Measurements from ENCODE around the gene TMEM117. TPM values are rescaled to one million over a fixed set of nuclear protein-coding genes. Genes with fewer than 3 reads are reported as not detected.

Gene TMEM117
- total RNA-seq, 1 donor from 2014 or later: 0.80 TPM

- no peak overlapping the region for H3K27ac Mint-ChIP-seq (ENCODE audit: unreplicated experiment)
- DNase-seq (ENCODE audit: low spot score): no peak
- no peaks in the 10 kb centered on the region for H3K9me3 Mint-ChIP-seq (ENCODE audit: unreplicated experiment)
- H3K27me3 Mint-ChIP-seq (ENCODE audit: unreplicated experiment): no peaks in the 10 kb centered on the region
- TF ChIP-seq CTCF (IDR thresholded peaks at IDR 0.05; ENCODE audit: unreplicated experiment): no peak
- no peaks in the 10 kb centered on the region for H3K36me3 Mint-ChIP-seq (ENCODE audit: low read depth, unreplicated experiment)
- H3K4me3 Mint-ChIP-seq (ENCODE audit: unreplicated experiment): no peak overlapping the region
- no peaks in the 10 kb centered on the region for H3K4me1 Mint-ChIP-seq (ENCODE audit: unreplicated experiment)
Measured at GRCh38 chr12:44259890-44260289, 424.0 kb downstream of the TMEM117 start.

- no peak for DNase-seq (ENCODE audit: low spot score)
- no peak overlapping the region for H3K4me3 Mint-ChIP-seq (ENCODE audit: unreplicated experiment)
- no peaks in the 10 kb centered on the region for H3K27me3 Mint-ChIP-seq (ENCODE audit: unreplicated experiment)
- TF ChIP-seq CTCF (IDR thresholded peaks at IDR 0.05; ENCODE audit: unreplicated experiment): no peak
- no peaks in the 10 kb centered on the region for H3K9me3 Mint-ChIP-seq (ENCODE audit: unreplicated experiment)
- no peaks in the 10 kb centered on the region for H3K36me3 Mint-ChIP-seq (ENCODE audit: low read depth, unreplicated experiment)
- no peaks in the 10 kb centered on the region for H3K4me1 Mint-ChIP-seq (ENCODE audit: unreplicated experiment)
- H3K27ac Mint-ChIP-seq (ENCODE audit: unreplicated experiment): no peak overlapping the region
Measured at GRCh38 chr12:44260581-44260980, 424.7 kb downstream of the TMEM117 start.

- Mint-ChIP-seq H3K36me3 (ENCODE audit: low read depth, unreplicated experiment) (no peaks in the 10 kb centered on the region), H3K9me3 (ENCODE audit: unreplicated experiment) (no peaks in the 10 kb centered on the region), H3K27me3 (ENCODE audit: unreplicated experiment) (no peaks in the 10 kb centered on the region), H3K27ac (ENCODE audit: unreplicated experiment) (no peak overlapping the region), H3K4me3 (ENCODE audit: unreplicated experiment) (no peak overlapping the region), H3K4me1 (ENCODE audit: unreplicated experiment) (peaks cover 7% of the 10 kb centered on the region)
- DNase-seq (ENCODE audit: low spot score): no peak
- TF ChIP-seq CTCF (IDR thresholded peaks at IDR 0.05; ENCODE audit: unreplicated experiment): no peak
Measured at GRCh38 chr12:44285321-44285960, 449.6 kb downstream of the TMEM117 start.

- H3K27ac Mint-ChIP-seq (ENCODE audit: unreplicated experiment): no peak overlapping the region
- no peak for DNase-seq (ENCODE audit: low spot score)
- no peaks in the 10 kb centered on the region for H3K27me3 Mint-ChIP-seq (ENCODE audit: unreplicated experiment)
- H3K4me3 Mint-ChIP-seq (ENCODE audit: unreplicated experiment): no peak overlapping the region
- no peaks in the 10 kb centered on the region for H3K36me3 Mint-ChIP-seq (ENCODE audit: low read depth, unreplicated experiment)
- no peak for TF ChIP-seq CTCF (IDR thresholded peaks at IDR 0.05; ENCODE audit: unreplicated experiment)
- no peaks in the 10 kb centered on the region for H3K9me3 Mint-ChIP-seq (ENCODE audit: unreplicated experiment)
- H3K4me1 Mint-ChIP-seq (ENCODE audit: unreplicated experiment): peaks cover 7% of the 10 kb centered on the region
Measured at GRCh38 chr12:44286336-44286735, 450.5 kb downstream of the TMEM117 start.

GRCh38 chr12:44286821-44287505 is 451.1 kb downstream of the TMEM117 start:
- H3K4me1 Mint-ChIP-seq (ENCODE audit: unreplicated experiment): peaks cover 7% of the 10 kb centered on the region
- no peaks in the 10 kb centered on the region for H3K36me3 Mint-ChIP-seq (ENCODE audit: low read depth, unreplicated experiment)
- H3K27ac Mint-ChIP-seq (ENCODE audit: unreplicated experiment): no peak overlapping the region
- H3K27me3 Mint-ChIP-seq (ENCODE audit: unreplicated experiment): no peaks in the 10 kb centered on the region
- no peaks in the 10 kb centered on the region for H3K9me3 Mint-ChIP-seq (ENCODE audit: unreplicated experiment)
- H3K4me3 Mint-ChIP-seq (ENCODE audit: unreplicated experiment): no peak overlapping the region
- TF ChIP-seq CTCF (IDR thresholded peaks at IDR 0.05; ENCODE audit: unreplicated experiment): no peak
- no peak for DNase-seq (ENCODE audit: low spot score)
